ENCODE results near the gene CAMK2D. TPM values are rescaled to one million over a fixed set of nuclear protein-coding genes. Genes with fewer than 3 reads are reported as not detected.

CAMK2D gene
- total RNA-seq, 2 experiments from 2014 or later, result 29.9 to 32.9 TPM

GRCh38 chr4:113673450-113673849 is 88.1 kb downstream of the CAMK2D start:
- Mint-ChIP-seq H3K4me1 (ENCODE audit: low read depth) (peaks cover 55% of the 10 kb centered on the region), H3K27me3 (no peaks in the 10 kb centered on the region), H3K9me3 (no peaks in the 10 kb centered on the region), H3K36me3 (ENCODE audit: low read depth) (peaks cover 16% of the 10 kb centered on the region), H3K4me3 (no peak overlapping the region), H3K27ac (no peak overlapping the region)
- Histone ChIP-seq H3K27ac (ENCODE audit: low read depth in 1 of 2, low read length in 2 of 2) (no peak overlapping the region), H3K9me3 (ENCODE audit: control insufficient read depth in 1 of 2, insufficient read depth in 1 of 2, low read length in 2 of 2) (no peaks in the 10 kb centered on the region), H3K4me1 (ENCODE audit: insufficient read depth, low read length) (peaks cover 12% of the 10 kb centered on the region), H3K4me3 (ENCODE audit: low read length) (no peak overlapping the region), H3K36me3 (ENCODE audit: insufficient read depth, low read length) (peaks cover 5% of the 10 kb centered on the region), H3K27me3 (ENCODE audit: control insufficient read depth in 1 of 2, insufficient read depth in 2 of 2, low read length in 2 of 2) (no peaks in the 10 kb centered on the region)
- CTCF ChIA-PET, result interaction anchor here (1.7 kb wide), 1 partner anchor 29 kb away, joined by 3 read pairs; no protein-coding TSS in a partner anchor
- DNase-seq, result peak in 6 of 14 experiments; percentile 18 to 36 (median 26)
- TF ChIP-seq, protein P1, sequence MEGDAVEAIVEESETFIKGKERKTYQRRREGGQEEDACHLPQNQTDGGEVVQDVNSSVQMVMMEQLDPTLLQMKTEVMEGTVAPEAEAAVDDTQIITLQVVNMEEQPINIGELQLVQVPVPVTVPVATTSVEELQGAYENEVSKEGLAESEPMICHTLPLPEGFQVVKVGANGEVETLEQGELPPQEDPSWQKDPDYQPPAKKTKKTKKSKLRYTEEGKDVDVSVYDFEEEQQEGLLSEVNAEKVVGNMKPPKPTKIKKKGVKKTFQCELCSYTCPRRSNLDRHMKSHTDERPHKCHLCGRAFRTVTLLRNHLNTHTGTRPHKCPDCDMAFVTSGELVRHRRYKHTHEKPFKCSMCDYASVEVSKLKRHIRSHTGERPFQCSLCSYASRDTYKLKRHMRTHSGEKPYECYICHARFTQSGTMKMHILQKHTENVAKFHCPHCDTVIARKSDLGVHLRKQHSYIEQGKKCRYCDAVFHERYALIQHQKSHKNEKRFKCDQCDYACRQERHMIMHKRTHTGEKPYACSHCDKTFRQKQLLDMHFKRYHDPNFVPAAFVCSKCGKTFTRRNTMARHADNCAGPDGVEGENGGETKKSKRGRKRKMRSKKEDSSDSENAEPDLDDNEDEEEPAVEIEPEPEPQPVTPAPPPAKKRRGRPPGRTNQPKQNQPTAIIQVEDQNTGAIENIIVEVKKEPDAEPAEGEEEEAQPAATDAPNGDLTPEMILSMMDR (IDR thresholded peaks at IDR 0.05), result no peak
- POLR2A ChIA-PET, result interaction anchor here (0.5 to 1.4 kb wide), 4 partner anchors 9 to 126 kb away, joined by 3 to 6 read pairs (median 3); no protein-coding TSS in a partner anchor
- intact Hi-C loops (cut with DNase I, micrococcal nuclease), result no loop called here
- peak; percentile 68 for ATAC-seq (ENCODE audit: poor library complexity)

DNA sequence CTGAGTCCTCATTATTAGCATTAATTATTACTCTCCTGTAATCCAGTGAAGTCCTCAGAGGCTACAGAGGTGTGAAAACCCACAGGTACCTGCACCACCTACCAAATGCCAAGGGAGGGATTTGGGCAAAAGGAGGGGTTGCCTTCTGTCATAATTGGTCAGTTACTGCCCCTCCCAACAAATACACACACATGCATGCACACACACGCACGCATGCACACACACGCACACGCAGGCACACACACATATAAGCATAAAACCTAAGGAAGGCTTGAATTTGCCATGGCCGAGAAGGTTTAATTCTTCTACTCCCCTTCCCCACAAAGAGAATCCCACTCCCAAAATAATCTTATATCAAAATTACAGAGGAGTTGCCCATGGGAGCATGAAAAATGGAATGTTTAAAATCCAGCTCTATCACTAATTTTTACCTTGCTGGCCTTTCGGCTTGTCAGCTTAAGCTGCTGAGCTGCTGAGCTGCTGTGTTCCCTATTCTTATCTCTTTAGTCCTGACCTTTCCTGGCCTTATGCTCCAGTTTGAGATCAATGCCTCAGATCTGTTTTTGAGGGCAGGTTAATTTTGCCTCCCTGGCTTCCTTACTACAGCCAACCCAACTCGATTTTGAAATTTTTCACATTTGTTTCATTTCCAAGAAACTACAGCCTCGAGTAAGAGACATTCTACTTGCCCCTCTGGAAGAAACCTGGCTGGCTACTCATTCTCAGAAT is 95.0 kb downstream of the CAMK2D start:
- Mint-ChIP-seq H3K9me3 (no peaks in the 10 kb centered on the region), H3K36me3 (ENCODE audit: low read depth) (peaks cover 6% of the 10 kb centered on the region), H3K4me3 (no peak overlapping the region), H3K4me1 (ENCODE audit: low read depth) (peaks cover 10% of the 10 kb centered on the region), H3K27me3 (no peaks in the 10 kb centered on the region), H3K27ac (no peak overlapping the region)
- Histone ChIP-seq H3K9me3 (ENCODE audit: control insufficient read depth in 1 of 2, insufficient read depth in 1 of 2, low read length in 2 of 2) (no peaks in the 10 kb centered on the region), H3K27ac (ENCODE audit: low read depth in 1 of 2, low read length in 2 of 2) (no peak overlapping the region), H3K36me3 (ENCODE audit: insufficient read depth, low read length) (peaks cover 10% of the 10 kb centered on the region), H3K4me1 (ENCODE audit: insufficient read depth, low read length) (no peaks in the 10 kb centered on the region), H3K4me3 (ENCODE audit: low read length) (no peak overlapping the region), H3K27me3 (ENCODE audit: control insufficient read depth in 1 of 2, insufficient read depth in 2 of 2, low read length in 2 of 2) (no peaks in the 10 kb centered on the region)
- ChIA-PET POLR2A (interaction anchor here (1.0 kb wide), 1 partner anchor 12 kb away, joined by 3 read pairs; no protein-coding TSS in a partner anchor), CTCF (interaction anchor here (0.9 kb wide), 1 partner anchor 12 kb away, joined by 3 read pairs; no protein-coding TSS in a partner anchor)
- TF ChIP-seq, protein P1 (IDR thresholded peaks at IDR 0.05), result no peak
- ATAC-seq (ENCODE audit: poor library complexity), result no peak
- no peak for DNase-seq
- intact Hi-C loops (cut with DNase I, micrococcal nuclease), result no loop called here

DNA sequence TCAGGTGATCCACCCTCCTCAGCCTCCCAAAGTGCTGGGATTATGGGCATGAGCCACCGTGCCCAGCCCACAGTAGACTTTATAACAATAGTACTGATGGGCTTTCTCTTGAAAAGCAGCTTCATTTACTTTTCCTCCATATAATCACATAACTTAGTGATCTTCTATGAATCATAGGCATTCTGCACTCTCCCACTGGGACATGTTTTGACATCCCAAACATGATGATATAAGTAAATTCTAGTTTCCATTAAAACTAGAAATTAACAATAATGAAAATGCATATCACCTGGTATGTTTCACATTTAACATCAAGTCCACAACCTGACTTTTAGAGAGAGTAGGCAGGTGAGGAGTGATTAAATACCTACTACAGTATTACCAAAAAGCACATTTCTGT is 96.5 kb downstream of the CAMK2D start:
- ChIA-PET POLR2A (no interaction called here), CTCF (no interaction called here)
- no peaks in the 10 kb centered on the region for H3K27me3 ChIP-seq (ENCODE audit: control insufficient read depth in 1 of 2, insufficient read depth in 2 of 2, low read length in 2 of 2)
- Mint-ChIP-seq H3K4me3 (no peak overlapping the region), H3K4me1 (ENCODE audit: low read depth) (peaks cover 8% of the 10 kb centered on the region), H3K27me3 (no peaks in the 10 kb centered on the region), H3K9me3 (no peaks in the 10 kb centered on the region), H3K36me3 (ENCODE audit: low read depth) (peaks cover 9% of the 10 kb centered on the region), H3K27ac (no peak overlapping the region)
- H3K27ac ChIP-seq (ENCODE audit: low read depth in 1 of 2, low read length in 2 of 2), result no peak overlapping the region
- intact Hi-C loops (cut with DNase I, micrococcal nuclease), result no loop called here
- H3K36me3 ChIP-seq (ENCODE audit: insufficient read depth, low read length), result peaks cover 10% of the 10 kb centered on the region
- DNase-seq (no peak), ATAC-seq (ENCODE audit: poor library complexity) (no peak)
- TF ChIP-seq, protein P1 (IDR thresholded peaks at IDR 0.05), result no peak
- no peaks in the 10 kb centered on the region for H3K9me3 ChIP-seq (ENCODE audit: control insufficient read depth in 1 of 2, insufficient read depth in 1 of 2, low read length in 2 of 2)
- H3K4me3 ChIP-seq (ENCODE audit: low read length), result no peak overlapping the region
- no peaks in the 10 kb centered on the region for H3K4me1 ChIP-seq (ENCODE audit: insufficient read depth, low read length)

Data from CD4-positive, alpha-beta T cell (primary cell).